ENCODE measurements around the gene PHLDA3.
A peak's percentile ranks its signal among the peaks of the same experiment; 100 is the strongest.

PHLDA3 gene

GRCh38 chr1:201460814-201461644 lies 8.0 kb downstream of the PHLDA3 start:
- no peak for DNase-seq

GRCh38 chr1:201459775-201460174 lies 9.2 kb downstream of the PHLDA3 start:
- no peak for DNase-seq

- DNase-seq, result no peak
Observed at GRCh38 chr1:201459052-201459451, 9.9 kb downstream of the PHLDA3 start.

- DNase-seq, result no peak
Observed at GRCh38 chr1:201457508-201457960, 11.5 kb downstream of the PHLDA3 start.

- no peak for DNase-seq
Observed at GRCh38 chr1:201456499-201457309, 12.3 kb downstream of the PHLDA3 start.

- no peak for DNase-seq
Observed at GRCh38 chr1:201455098-201455497, 13.9 kb downstream of the PHLDA3 start.

- DNase-seq, result no peak
Observed at GRCh38 chr1:201454608-201455007, 14.4 kb downstream of the PHLDA3 start.

- no peak for DNase-seq
Observed at GRCh38 chr1:201452866-201453265, 16.1 kb downstream of the PHLDA3 start.

- DNase-seq, result no peak
Observed at GRCh38 chr1:201450721-201451291, 18.2 kb downstream of the PHLDA3 start.

- no peak for DNase-seq
Observed at GRCh38 chr1:201448990-201449389, 20.0 kb downstream of the PHLDA3 start.

- DNase-seq, result peak in 5 of 6 experiments; percentile 12 to 38 (median 18)
Observed at GRCh38 chr1:201447903-201448871, 20.8 kb downstream of the PHLDA3 start.

- no peak for DNase-seq
Observed at GRCh38 chr1:201445310-201445709, 23.7 kb downstream of the PHLDA3 start.

- no peak for DNase-seq
Observed at GRCh38 chr1:201444792-201445191, 24.2 kb downstream of the PHLDA3 start.

GRCh38 chr1:201443747-201444146 lies 25.2 kb downstream of the PHLDA3 start:
- DNase-seq, result no peak

GRCh38 chr1:201436969-201437368 lies 32.0 kb downstream of the PHLDA3 start:
- no peak for DNase-seq

- no peak for DNase-seq
Observed at GRCh38 chr1:201436393-201436792, 32.6 kb downstream of the PHLDA3 start.

- no peak for DNase-seq
Observed at GRCh38 chr1:201434266-201434665, 34.7 kb downstream of the PHLDA3 start.

GRCh38 chr1:201433609-201434008 lies 35.4 kb downstream of the PHLDA3 start:
- no peak for DNase-seq

GRCh38 chr1:201430776-201431175 lies 38.2 kb downstream of the PHLDA3 start:
- no peak for DNase-seq

GRCh38 chr1:201429736-201430501 lies 39.1 kb downstream of the PHLDA3 start:
- no peak for DNase-seq

GRCh38 chr1:201427963-201428362 lies 41.0 kb downstream of the PHLDA3 start:
- no peak for DNase-seq

Measured in stimulated activated naive CD4-positive, alpha-beta T cell (primary cell).